HG03571 (cell line): ENCODE measurements around the gene INSYN2A.

Experiments used
- ATAC-seq: cut with Tn5 transposase; IDR thresholded peaks from one replicate; pipeline ENCODE4 v1.9.1; 2021; ENCODE audit not compliant: unreplicated experiment

INSYN2A gene

DNA sequence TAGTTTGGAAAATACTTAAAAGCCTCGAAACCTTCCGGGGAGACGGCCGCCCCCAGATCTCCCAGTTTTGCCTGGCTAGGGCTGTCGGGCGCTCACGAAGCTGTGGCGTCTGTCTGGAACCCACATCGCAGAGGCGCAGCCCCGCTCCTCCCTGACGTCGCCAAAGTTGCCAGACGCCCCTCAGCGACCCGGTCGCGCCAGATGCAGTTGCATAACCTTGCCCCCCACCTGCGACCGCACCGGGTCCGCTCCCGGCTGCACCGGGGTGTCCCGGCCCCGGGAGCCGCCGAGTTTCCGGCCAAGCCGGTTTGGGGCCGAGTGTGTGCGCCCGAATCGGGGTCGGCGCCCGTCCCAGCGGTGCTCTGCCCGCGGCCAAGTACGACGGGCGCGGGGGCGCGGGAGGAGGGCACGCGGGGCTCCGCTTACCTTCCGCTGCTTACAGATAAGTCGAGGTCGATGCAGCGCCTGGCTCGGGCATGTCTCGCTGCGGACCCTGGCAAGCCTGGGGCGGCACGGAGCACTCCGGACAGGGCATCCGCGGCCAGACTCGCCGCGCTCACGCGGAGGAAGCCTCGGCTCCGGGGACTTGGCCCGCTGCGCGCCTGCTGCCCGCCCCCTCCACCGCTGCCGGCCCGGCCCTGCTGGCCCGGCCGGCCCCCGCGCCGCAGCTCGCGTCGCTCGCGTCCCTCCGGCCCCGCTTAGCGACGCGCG, 665 bp downstream of the INSYN2A start:
- ATAC-seq = no peak

DNA sequence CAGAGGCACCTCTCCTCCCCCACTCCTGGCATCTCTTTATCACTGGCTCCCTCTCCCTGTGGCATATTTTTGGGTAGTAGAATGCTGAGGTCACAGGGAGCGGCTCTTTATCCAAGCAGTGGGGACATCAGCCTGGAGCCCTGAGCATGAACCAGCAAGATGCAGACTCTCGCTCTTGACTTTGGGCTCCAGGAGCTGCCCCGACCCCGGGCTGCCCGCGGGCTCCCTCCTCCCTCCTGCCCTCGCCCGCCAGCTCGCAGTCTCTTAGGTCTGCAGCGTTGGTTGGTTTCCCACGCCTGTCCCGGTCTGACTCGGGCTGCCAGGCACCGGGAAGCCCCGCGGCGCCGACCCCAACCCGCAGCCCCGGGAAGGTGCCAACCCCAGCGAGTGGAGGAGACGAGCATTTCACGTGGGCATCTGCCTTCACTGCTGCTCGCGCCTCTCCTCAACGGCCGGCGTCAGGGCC, 1.3 kb downstream of the INSYN2A start:
- no peak for ATAC-seq

DNA sequence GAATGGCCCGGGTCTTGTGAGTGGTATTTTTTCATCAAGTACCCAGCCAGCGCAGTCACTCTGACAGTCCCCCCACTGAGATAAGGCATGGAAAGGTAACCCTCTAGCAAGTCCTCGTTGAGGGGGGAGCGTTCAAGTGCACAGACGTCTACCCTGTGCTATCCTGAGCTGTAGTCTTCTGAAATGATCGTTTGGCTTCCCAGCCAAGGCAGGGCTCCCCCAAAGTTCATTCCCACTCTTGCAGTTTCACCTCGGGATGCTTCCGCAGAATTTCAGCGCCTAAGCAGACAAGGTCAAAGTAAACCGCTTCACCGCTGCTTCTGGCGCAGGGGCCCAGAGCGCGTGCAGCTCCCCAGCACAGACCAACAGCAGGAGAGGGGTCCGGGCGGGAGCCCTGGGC, 1.8 kb downstream of the INSYN2A start:
- ATAC-seq = no peak

DNA sequence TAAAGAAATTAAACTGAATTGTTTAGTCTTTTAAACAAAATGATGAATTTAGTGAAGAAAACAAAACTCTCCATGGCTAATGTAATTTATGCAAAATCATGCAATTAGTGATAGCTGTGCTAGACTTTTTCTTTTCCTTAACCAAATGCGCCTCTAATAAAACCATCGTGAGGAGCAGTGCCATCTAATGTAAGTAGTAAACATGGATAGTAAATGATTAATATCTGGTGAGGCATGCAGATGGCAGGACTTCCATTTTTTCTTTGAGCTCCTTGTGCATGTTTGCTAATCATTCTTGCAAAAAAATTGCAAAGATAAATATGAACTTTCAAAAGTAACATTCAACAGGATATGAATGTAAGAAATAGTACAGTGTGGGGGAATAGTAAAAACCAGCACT, 2.3 kb downstream of the INSYN2A start:
- no peak for ATAC-seq

DNA sequence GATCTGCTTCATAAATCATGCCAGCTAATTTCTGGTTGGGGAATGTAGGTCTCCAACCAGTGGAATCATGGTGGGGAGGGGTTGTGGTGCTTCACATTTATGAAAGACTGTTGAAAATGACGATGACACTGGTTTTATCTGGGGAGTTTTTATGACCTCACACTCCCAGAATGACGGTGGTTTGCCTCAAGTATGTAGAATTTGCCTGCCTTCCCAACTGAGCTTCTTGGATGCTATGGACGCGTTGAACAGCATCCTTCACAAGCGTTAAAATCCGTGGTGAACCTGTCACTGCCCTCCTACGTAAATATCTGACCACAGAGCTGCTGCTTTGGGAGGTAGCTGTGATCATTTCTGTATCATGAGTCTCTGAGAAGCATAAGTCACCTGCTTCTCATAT, 3.3 kb downstream of the INSYN2A start:
- no peak for ATAC-seq

DNA sequence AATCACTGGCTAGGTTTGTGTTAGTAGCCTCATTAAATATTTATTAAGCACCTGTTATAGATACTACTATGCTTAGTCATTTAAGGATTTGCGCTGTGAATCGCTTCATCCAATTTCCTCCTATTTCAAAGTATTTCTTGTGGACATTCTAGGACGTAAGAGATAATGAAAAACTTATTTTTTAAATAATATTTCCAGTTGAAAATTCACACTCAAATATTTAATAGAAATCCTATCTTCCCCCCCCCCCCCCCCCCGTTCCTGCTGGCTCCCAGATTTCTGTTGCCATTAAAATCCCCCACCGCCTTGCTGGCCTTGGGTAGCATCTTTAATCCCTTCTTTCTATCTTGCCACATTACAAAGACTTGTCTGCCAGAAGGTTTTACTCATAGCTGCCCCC, 6.0 kb downstream of the INSYN2A start:
- ATAC-seq = no peak

DNA sequence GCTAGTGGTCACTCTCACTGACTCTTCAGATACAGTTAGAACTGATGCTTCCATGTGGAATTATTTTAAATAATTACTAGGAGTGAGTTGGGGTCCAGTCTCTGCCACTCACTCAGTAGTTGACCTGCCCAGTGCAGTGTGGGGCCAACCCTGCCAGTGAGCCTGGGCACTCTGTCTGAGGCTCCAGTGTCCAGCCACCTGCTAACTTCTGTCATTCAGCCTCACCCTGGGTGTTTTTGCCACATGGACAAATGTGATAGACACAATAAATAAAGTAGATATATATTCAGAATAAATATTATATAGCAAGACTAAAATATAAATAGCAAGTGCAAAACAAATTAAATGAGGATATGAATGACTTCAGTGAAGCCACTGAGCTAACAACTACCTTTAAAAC, 7.2 kb downstream of the INSYN2A start:
- ATAC-seq = no peak

DNA sequence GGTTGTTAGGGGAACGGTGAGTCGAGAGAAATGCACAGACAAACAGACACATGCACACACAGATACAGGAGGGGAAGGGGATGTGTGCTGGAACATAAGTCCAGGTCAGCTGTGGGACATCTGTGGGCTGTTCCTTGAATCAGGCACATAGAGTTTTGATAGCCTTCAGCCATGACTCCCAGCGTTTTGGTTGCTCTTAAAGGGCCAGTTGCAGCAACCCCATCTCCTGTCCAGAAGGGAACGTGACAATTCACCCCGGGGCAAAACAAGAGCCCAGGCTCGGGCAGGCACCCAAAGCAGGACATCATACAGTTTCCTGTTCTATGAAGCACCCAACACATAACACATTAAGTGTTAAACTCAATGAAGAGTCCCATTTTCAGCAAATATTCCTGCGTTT, 9.6 kb downstream of the INSYN2A start:
- no peak for ATAC-seq

DNA sequence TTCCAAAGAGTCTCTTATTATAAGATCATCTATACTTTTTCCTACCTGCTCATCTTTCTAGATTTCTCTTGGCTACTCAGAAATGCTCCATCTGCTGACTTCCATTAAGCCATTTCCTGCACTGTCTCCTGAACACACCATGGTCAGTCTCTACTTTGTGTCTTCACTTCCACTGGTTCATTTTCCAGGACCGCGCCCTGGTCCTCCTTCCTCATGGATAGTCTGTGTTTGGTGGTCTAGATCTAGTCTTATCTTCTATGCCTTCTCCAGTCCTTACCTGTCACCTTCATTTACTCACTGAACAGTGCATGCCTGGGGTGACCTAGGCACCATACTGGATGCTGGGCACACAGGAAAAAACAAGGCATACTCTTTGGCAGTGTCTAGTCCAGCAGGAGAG, 11.8 kb downstream of the INSYN2A start:
- no peak for ATAC-seq

DNA sequence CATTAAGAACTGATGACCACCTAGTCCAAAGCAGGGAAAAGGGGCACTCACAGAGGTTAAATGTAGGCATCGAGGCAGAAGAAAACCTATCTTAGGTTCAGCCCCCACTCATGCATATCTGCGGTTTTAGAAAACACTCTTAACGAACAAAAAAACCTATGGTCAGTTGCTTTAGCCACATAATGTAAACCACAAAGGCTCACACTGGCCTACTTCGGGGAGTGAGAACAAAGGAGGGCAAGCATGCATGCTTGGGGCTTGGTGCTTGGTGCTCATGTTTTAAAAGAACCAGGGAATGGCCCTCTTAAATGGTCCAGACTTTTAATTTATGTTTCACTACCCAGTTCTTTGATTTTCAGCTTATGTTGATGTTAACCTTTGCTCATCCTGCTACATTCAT, 14.2 kb downstream of the INSYN2A start:
- no peak for ATAC-seq

DNA sequence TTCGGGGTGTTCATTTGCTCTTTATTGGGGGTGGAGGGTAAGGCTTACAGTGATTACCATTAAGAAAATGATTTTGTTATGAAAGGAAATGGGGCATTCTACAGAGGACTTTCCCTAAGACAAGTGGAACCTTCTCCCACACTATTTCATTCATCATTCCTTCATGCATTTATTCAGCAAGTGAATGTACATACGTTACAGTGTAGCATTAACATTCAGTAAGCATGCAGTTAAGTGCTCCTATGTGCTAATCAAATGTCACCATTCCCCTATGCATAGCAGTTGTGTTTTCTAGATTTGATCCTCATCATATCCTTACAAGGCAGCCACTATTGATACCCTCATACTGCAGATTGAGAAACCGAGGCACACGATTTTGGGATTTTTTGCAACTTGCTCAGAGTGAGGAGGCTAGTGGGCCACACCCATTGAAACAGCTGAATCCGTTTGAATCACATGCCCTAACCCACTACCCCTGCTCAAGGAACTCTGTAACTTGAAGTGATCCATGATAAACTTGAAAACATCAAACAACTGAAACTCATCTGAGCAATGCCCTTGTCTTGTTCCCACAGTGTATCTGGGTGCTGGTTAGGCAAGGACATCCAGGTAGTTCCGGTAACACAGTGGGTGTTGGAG, 16.7 kb downstream of the INSYN2A start:
- no peak for ATAC-seq

DNA sequence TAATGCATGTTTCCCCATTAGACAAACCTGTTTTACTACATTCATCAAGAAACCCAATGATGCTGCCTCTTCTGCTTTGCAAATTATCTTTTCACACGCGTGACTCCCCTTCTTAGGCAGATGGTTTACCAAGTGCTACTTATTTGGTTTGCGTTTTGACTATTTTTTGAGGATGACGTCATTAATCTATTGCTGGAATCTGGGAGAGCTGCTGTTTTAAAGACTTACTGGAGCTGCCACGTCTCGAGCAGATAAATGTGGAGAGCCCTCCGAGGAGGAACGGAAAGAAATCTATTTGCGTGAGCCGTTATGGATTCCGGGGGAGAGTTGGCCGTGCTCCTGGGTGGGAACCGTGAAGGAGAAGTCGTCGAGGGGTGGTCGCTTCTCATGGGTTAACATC, 19.7 kb downstream of the INSYN2A start:
- ATAC-seq = no peak

DNA sequence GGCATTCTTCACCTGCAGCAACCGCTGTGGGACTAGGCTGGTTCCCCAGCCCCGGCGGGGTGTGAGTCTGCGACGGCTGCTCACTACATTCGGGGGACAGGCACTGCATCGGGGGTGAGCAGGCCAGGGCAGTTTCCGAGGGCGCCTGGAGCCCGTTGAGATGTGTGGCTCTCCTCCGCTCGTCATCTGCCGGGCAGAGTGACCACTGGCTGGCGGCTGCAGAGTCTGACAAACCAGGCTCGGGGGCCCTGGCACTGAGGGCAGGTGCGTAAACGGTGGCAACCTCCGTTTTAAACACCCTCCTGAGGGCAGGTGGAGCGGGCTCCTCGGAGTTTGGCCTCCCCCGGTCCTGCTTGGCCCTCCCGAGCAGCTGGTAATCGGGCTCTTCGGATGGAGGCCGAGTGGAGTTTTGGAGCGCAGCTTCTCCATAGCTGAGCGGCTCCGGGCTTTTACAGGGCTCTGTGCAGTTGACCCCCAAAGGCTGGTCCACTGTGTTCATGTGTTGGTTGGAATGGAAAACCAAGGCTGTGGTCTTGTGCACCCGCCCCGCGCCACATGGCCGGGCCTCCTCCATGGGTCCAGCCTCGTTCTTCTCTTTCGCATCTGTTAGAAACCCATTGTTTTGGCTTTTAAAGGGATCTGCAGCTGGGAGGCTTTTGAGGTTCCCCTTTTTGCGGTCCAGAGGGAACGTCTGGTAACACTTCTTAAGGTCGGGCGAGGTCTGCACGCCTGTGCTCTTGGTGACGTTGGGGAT, 20.9 kb downstream of the INSYN2A start:
- ATAC-seq = no peak

DNA sequence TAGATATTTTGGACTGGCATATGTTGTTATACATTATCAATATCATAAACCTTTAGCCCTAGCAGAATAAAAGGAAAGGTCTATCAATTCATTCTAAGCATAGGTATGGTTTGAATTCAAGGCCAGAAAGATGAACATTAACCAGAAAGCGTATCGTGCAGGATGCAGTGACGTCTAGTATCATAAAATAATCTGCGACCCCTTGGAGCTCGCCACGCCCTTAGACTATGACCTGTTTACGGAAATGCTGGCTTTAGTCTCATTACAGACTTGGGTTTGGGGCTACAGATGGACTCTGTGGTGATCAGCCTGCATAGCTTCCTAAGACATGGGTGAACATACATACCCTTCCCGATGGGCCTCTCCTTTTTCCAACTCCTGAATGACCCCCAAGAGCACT, 21.5 kb downstream of the INSYN2A start:
- no peak for ATAC-seq

DNA sequence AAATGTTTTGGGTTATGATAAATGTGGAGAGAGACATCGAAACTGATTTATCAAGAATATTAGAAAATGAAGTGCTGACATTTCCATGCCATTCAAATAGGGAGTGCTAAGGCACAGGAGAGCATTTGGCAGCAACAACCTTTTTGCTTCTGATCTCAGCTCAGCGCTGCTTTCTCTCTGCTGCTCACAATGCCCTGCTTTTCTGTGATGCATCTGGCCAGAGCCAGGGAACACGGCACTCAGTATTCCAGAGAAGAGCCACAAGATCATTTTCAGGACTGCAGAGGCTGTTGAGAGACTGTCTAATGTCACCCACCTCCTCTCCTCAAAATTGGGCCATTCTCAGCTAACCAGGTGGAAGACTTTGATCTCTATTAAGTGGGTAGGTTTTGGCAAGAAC, 28.1 kb downstream of the INSYN2A start:
- no peak for ATAC-seq

DNA sequence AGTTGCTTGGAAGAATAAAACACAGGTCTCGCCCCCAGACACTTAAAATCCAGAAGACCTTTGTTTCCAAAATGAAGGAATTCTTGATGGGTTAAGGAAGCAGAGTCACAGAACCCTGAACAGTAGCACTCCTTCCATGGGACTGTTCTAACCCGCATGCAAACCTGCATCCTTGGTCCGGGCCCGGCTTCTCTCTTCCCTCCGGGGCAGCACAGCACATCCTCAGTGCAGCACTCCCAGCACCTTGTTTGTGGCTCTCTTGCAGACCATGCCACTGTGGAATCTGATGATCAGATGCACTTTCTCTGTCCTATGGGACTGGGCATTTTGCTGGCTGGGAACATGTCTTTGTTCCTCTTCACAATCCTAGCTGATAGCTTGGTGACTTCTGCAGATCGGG, 33.5 kb downstream of the INSYN2A start:
- no peak for ATAC-seq

DNA sequence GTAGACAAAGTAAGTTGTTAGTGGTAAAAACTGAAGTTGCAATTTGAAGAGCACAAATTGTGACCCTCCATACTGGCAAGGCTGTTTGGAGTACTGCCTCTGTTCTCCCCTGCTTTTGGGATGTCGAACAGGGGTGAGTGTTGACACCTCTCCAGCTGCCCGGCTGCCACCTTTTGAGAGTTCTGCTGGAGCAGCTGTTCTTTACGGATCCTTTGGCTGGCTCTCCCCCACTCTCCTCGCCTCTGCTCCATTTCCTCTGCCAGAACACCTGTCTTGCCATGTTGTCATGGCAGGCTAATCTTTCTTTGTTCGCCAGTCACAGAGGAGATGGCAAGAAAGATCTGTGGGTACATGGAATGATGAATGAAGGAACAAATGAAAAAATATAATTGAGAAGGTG, 34.9 kb downstream of the INSYN2A start:
- ATAC-seq = no peak

DNA sequence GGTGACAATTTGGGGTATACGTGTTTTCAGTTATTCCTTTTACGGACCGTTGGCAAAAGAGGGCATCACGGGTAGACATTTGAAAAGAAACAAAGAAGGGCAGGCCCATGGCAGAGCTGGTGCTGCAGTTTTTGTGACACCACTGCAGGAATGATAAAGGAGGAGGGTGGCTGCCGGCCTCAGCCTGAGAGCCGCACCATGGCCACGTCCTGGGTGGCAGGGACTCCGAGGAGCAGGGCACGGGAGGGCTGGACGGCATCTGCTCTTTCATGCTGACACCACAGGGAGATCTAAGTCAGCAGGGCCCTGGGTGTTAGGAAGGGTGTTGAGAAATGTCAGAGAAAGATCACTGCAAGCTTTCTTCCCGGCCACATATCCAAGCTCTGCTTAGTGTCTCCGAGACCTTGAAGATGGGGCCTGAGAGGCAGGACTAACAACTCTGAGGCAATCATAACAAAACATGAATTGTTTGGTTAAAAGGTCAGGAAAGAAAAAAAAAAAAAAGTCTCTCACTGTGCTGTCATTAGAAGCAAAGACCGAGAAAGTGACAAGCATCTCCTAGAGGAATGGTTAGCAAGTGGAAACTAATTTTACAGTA, 36.6 kb downstream of the INSYN2A start:
- no peak for ATAC-seq

DNA sequence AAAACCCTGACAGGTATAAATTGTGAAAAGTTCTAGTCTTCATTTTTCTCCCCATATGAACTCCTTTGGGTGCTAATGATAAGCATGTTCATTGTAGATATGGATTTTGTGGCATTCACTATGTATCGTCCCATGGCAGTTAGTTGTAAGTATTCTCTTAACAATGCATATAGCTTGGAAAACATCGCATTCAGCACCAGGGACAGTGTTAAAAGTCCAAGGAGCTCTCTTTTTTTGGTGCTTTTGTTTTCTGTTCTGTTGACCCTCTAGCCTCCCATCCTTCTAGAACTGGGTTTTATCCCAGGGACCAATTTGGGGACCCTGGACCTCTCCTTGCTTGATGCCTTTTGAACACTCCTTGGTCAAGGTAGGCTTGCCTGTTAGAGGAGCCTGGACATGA, 37.7 kb downstream of the INSYN2A start:
- ATAC-seq = no peak

DNA sequence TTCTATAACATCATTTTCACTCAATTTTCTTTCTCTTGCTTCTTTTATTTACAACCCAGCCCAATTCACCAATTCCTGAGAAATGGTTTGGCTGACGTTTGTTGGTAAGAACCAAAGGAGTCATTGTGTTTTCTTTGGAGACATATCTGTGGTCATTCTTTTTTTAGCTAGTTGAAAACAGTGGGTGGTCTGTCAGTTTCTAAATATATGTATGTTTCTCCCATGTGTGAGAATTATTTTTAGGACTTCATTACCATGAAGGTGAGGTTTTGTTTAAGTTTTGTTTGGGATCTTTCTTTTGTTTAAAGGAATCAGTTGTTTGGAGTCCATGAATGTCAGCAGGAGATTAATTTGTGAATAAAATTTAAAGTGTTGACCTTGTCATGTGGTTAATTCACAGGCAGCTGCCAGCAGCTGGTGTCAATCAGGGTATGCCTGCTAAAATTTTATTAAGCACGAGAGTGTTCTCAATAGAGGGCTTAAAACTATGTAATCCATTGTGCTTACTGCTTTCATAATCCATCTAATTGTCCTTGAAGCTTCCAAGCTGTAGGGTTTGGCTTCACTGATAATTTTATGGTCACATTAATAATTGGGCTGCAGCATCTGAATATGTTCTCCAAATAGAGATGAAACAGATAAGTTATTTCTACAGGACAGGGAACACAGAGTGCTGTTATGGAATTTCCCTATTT, 38.7 kb downstream of the INSYN2A start:
- ATAC-seq = no peak

DNA sequence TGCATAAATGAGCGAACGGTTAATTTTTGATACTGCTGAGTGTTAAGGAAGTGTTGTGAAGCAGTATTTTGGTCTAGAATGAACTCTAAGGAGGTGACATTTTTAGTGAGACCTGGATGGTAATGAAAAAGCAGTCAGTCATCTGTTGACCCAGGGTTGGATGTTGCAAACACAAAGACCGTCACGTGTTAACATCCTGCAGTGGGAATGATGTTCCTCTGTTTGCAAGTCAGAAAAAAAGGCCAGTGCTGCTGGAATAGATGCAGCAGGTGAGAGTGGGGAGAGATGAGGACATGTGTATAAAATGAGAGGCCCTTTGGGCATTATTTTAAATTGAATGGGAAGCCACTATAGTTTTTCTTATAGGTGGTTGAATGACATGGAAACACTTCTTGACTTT, 39.3 kb downstream of the INSYN2A start:
- ATAC-seq = no peak
